ENCODE data around the gene POM121L2. TPM values are rescaled to one million over a fixed set of nuclear protein-coding genes. Genes with fewer than 3 reads are reported as not detected.

Gene POM121L2
- total RNA-seq, 1 experiment from 2014 or later = not detected

- no peaks in the 10 kb centered on the region for H3K4me1 Mint-ChIP-seq
- no peak overlapping the region for H4K5ac ChIP-seq (ENCODE audit: insufficient read length, low read depth, low read length)
- no peak overlapping the region for H3K27ac ChIP-seq (ENCODE audit: insufficient read length, low read depth, low read length)
- peaks cover 27% of the 10 kb centered on the region for H3K9me3 ChIP-seq (ENCODE audit: control insufficient read depth, low read depth, low read length)
- no peak overlapping the region for H2BK120ac ChIP-seq (ENCODE audit: low read depth, low read length, poor library complexity, severe bottlenecking)
- H2BK20ac ChIP-seq (ENCODE audit: low read depth, low read length, poor library complexity, severe bottlenecking) = no peak overlapping the region
- no peaks in the 10 kb centered on the region for H3K79me2 ChIP-seq (ENCODE audit: insufficient read depth, low read length)
- H3K18ac ChIP-seq (ENCODE audit: insufficient read length, low read depth, low read length) = no peak overlapping the region
- H2AFZ ChIP-seq (ENCODE audit: low read length) = no peak overlapping the region
- no peak overlapping the region for H3K4me2 ChIP-seq (ENCODE audit: insufficient read depth, insufficient read length, low read length)
- H3K79me1 ChIP-seq (ENCODE audit: insufficient read depth, low read depth, low read length, poor library complexity, severe bottlenecking) = no peaks in the 10 kb centered on the region
- no peak overlapping the region for H4K8ac ChIP-seq (replicated peaks; ENCODE audit: insufficient read length, low read depth, low read length)
- H3K4me1 ChIP-seq (ENCODE audit: insufficient read depth, low read length) = no peaks in the 10 kb centered on the region
- peaks cover 21 to 49% (median 28%) of the 10 kb centered on the region in 3 experiments for H3K36me3 Mint-ChIP-seq (ENCODE audit: insufficient read depth in 1 of 3, low read depth in 3 of 3)
- TF ChIP-seq CTCF (conservative IDR thresholded peaks at IDR 0.05) = no peak
- H3K4me3 Mint-ChIP-seq = no peak overlapping the region
- DNase-seq = no peak
- no peaks in the 10 kb centered on the region for H3K27me3 Mint-ChIP-seq (ENCODE audit: low read depth)
- no peak overlapping the region for H3T11ph ChIP-seq (ENCODE audit: low read length)
- H2BK12ac ChIP-seq (ENCODE audit: insufficient read length, low read depth, low read length) = no peak overlapping the region
- H3K14ac ChIP-seq (ENCODE audit: insufficient read depth, low read length) = no peak overlapping the region
- H2BK5ac ChIP-seq (ENCODE audit: insufficient read length, low read length) = no peak overlapping the region
- H3K27me3 ChIP-seq (ENCODE audit: insufficient read depth, low read length) = no peaks in the 10 kb centered on the region
- H4K91ac ChIP-seq (ENCODE audit: insufficient read length, low read depth, low read length) = no peak overlapping the region
- H3K9ac ChIP-seq (ENCODE audit: extremely low read depth, insufficient read length, low read length) = no peak overlapping the region
- H3K27ac Mint-ChIP-seq = no peak overlapping the region
- H3K56ac ChIP-seq (ENCODE audit: insufficient read length, low read depth, low read length) = no peak overlapping the region
- H3K23me2 ChIP-seq (ENCODE audit: insufficient read length, low read depth, low read length, poor library complexity, severe bottlenecking) = no peaks in the 10 kb centered on the region
- H3K23ac ChIP-seq (ENCODE audit: insufficient read length, low read depth, low read length) = no peak overlapping the region
- H3K4ac ChIP-seq (ENCODE audit: low read depth, low read length) = no peak overlapping the region
- H4K20me1 ChIP-seq (ENCODE audit: control insufficient read depth, insufficient read depth, insufficient read length) = no peaks in the 10 kb centered on the region
- H3K9me3 Mint-ChIP-seq = peaks cover 43 to 45% of the 10 kb centered on the region in 2 experiments
- no CpG with 5 or more reads among the region's 2 CpGs for WGBS (ENCODE audit: extremely low coverage, insufficient read length, low lambda C conversion rate)
- no peak overlapping the region for H2BK15ac ChIP-seq (ENCODE audit: low read depth, low read length)
- H2AK5ac ChIP-seq (ENCODE audit: insufficient read length, low read length) = no peak overlapping the region
These were observed 46.7 kb upstream of the POM121L2 start for GRCh38 chr6:27358786-27359185.
